Measurements from ENCODE around the gene HRNR.

The HRNR gene

GRCh38 chr1:152189657-152190442 is 34.1 kb downstream of the HRNR start:
- in situ Hi-C loops (cut with MboI; ENCODE audit: low sequenced_read_pairs), result loop anchor here (10.0 to 25.0 kb wide), 4 partner anchors 55 to 278 kb away; partner anchors contain the start of gene THEM4

GRCh38 chr1:152188673-152189591 is 35.1 kb downstream of the HRNR start:
- in situ Hi-C loops (cut with MboI; ENCODE audit: low sequenced_read_pairs), result loop anchor here (10.0 to 25.0 kb wide), 4 partner anchors 54 to 277 kb away; partner anchors contain the start of gene THEM4

- in situ Hi-C loops (cut with MboI; ENCODE audit: low sequenced_read_pairs), result loop anchor here (10.0 to 25.0 kb wide), 4 partner anchors 52 to 276 kb away; partner anchors contain the start of gene THEM4
Measured at GRCh38 chr1:152186556-152187285, 37.3 kb downstream of the HRNR start.

GRCh38 chr1:152185544-152186391 is 38.2 kb downstream of the HRNR start:
- in situ Hi-C loops (cut with MboI; ENCODE audit: low sequenced_read_pairs), result loop anchor here (10.0 to 25.0 kb wide), 4 partner anchors 51 to 277 kb away; partner anchors contain the start of gene THEM4

- in situ Hi-C loops (cut with MboI; ENCODE audit: low sequenced_read_pairs), result loop anchor here (10.0 to 25.0 kb wide), 4 partner anchors 48 to 279 kb away; partner anchors contain the start of gene THEM4
Measured at GRCh38 chr1:152182944-152183361, 41.0 kb downstream of the HRNR start.

- in situ Hi-C loops (cut with MboI; ENCODE audit: low sequenced_read_pairs), result loop anchor here (10.0 to 25.0 kb wide), 4 partner anchors 48 to 280 kb away; partner anchors contain the start of gene THEM4
Measured at GRCh38 chr1:152182431-152182830, 41.6 kb downstream of the HRNR start.

GRCh38 chr1:152179566-152179965 is 44.4 kb downstream of the HRNR start:
- in situ Hi-C loops (cut with MboI; ENCODE audit: low sequenced_read_pairs), result loop anchor here (25.0 kb wide), 2 partner anchors 267 to 283 kb away; partner anchors contain the start of gene THEM4

- in situ Hi-C loops (cut with MboI; ENCODE audit: low sequenced_read_pairs), result no loop called here
Measured at GRCh38 chr1:152170287-152170905, 53.6 kb downstream of the HRNR start.

GRCh38 chr1:152169366-152170025 is 54.5 kb downstream of the HRNR start:
- in situ Hi-C loops (cut with MboI; ENCODE audit: low sequenced_read_pairs), result no loop called here

GRCh38 chr1:152168535-152168868 is 55.5 kb downstream of the HRNR start:
- in situ Hi-C loops (cut with MboI; ENCODE audit: low sequenced_read_pairs), result no loop called here

GRCh38 chr1:152167835-152168534 is 56.0 kb downstream of the HRNR start:
- in situ Hi-C loops (cut with MboI; ENCODE audit: low sequenced_read_pairs), result no loop called here

- in situ Hi-C loops (cut with MboI; ENCODE audit: low sequenced_read_pairs), result no loop called here
Measured at GRCh38 chr1:152166966-152167365, 57.0 kb downstream of the HRNR start.

GRCh38 chr1:152165286-152166077 is 58.5 kb downstream of the HRNR start:
- in situ Hi-C loops (cut with MboI; ENCODE audit: low sequenced_read_pairs), result no loop called here

GRCh38 chr1:152164517-152165136 is 59.4 kb downstream of the HRNR start:
- in situ Hi-C loops (cut with MboI; ENCODE audit: low sequenced_read_pairs), result no loop called here

- in situ Hi-C loops (cut with MboI; ENCODE audit: low sequenced_read_pairs), result no loop called here
Measured at GRCh38 chr1:152162792-152163463, 61.1 kb downstream of the HRNR start.

All from HL-60/S4 treated with phorbol 12-myristate 13-acetate at 8.2 ng/mL for 4 days and 3 days (cell line).